Heart left ventricle (tissue), 16 donors: Measurements from ENCODE around the gene ATP6V0A1. TPM values are rescaled to one million over a fixed set of nuclear protein-coding genes. Genes with fewer than 3 reads are reported as not detected.
"Not testable (repeated sequence)": the region's sequence is repeated elsewhere in the genome, so short reads cannot be mapped to it uniquely, and the experiment has no call there.

Source experiments
- ATAC-seq, 4 donors: fragments of 200-7000 bp; cut with Tn5 transposase; one replicate each; pipeline ENCODE4 v1.9.1; 2020 to 2022; ENCODE audit warnings: moderate library complexity in 4 of 4, mild to moderate bottlenecking in 3 of 4, moderate number of reproducible peaks in 1 of 4
- DNase-seq, 5 donors: peaks; one replicate each; pipeline ENCODE4 v3.0.0-alpha.2; 2020
- H3K27ac ChIP-seq, 12 donors: fragments of 200-600 bp; sonication (generic) in 4 of 12; one replicate each; pipeline versions ENCODE4 v1.5.0 to v1.8.0; 2016 to 2022; ENCODE audit warnings: mild to moderate bottlenecking in 2 of 12
- H3K27me3 ChIP-seq, 9 donors: fragments of 200-600 bp; sonication (generic) in 2 of 9; one replicate each; pipeline versions ENCODE4 v1.5.1 to v1.8.0; 2016 to 2022; ENCODE audit warnings: mild to moderate bottlenecking in 3 of 9
- H3K36me3 ChIP-seq, 9 donors: fragments of 200-600 bp; sonication (generic) in 2 of 9; one replicate each; pipeline versions ENCODE4 v1.5.0 to v1.8.0; 2018 to 2022; ENCODE audit warnings: mild to moderate bottlenecking in 2 of 9
- H3K4me1 ChIP-seq, 12 donors: fragments of 200-600 bp; sonication (generic) in 4 of 12; one replicate each; pipeline versions ENCODE4 v1.5.0 to v1.8.0; 2016 to 2022; ENCODE audit warnings: mild to moderate bottlenecking in 3 of 12
- H3K4me3 ChIP-seq, 12 donors: fragments of 200-600 bp; sonication (generic) in 4 of 12; one replicate each; pipeline versions ENCODE4 v1.5.0 to v1.8.0; 2017 to 2022; ENCODE audit warnings: mild to moderate bottlenecking in 9 of 12, moderate library complexity in 4 of 12
- H3K9me3 ChIP-seq, 12 donors: fragments of 200-600 bp; sonication (generic) in 4 of 12; one replicate each; pipeline versions ENCODE4 v1.5.0 to v1.8.0; 2016 to 2022; ENCODE audit warnings: mild to moderate bottlenecking in 1 of 12
- CTCF ChIP-seq, 12 donors: fragments of 200-600 bp; sonication (generic) in 4 of 12; IDR thresholded peaks; one replicate each; pipeline versions ENCODE4 v1.5.0 to v1.8.0; 2018 to 2022; ENCODE audit warnings: antibody characterized with exemption in 12 of 12, mild to moderate bottlenecking in 5 of 12
- POLR2A ChIP-seq, 2 donors: fragments of 450-650 bp; IDR thresholded peaks; one replicate each; pipeline ENCODE4 v1.6.1; 2017; ENCODE audit warnings: antibody characterized with exemption in 2 of 2, mild to moderate bottlenecking in 2 of 2, moderate library complexity in 2 of 2
- WGBS, 4 donors: extraction: QIAGEN DNeasy Blood & Tissue Kit in 2 of 4; methylation state at CpG; one replicate each; pipeline versions ENCODE4 v1.1.5 to v1.1.7; 2013 to 2018; 5-methylcytosine and 5-hydroxymethylcytosine counted together
- intact Hi-C, 10 donors: fragments of 100-400 bp; cut with DNase I; formaldehyde crosslinking; loops; one replicate each; pipeline versions ENCODE4 v1.11.1 to v1.14.2; 2022
- polyA plus RNA-seq, 2 donors: library from polyadenylated mRNA; stranded (reverse); fragments of 200-250 nt; gene quantifications; one replicate each; pipeline ENCODE4 v1.2.3, GENCODE V29; 2013
- total RNA-seq, 9 donors: library from RNA; depleted of rRNA in 2 of 9; stranded (reverse); fragments of >200 nt in 2 of 9; fragmentation: NEBNext Ultra II Directional in 3 of 9; extraction: Animal tissue kit (Norgen Biotek cat#: 25700) in 3 of 9; gene quantifications; one replicate each; pipeline versions ENCODE4 v1.1.0 to v1.2.4, GENCODE V29; 2016 to 2023
- donor health status: ischemic (EF 13 %, LVEDD 7.1; RV severe dilation, severe dysfunction).
- donor health status: healthy with polysubstance abuse.
- donor health status: DM: no; HTN: yes; CAD: no.
- donor health status: DM: no; HTN: no; CAD: no.
- donor health status: ischemic (EF 25% LVEDD 6.9; RV normal size, moderate dysfunction).
- donor health status: ischemic (EF 25% LVEDD 5.7; RV mildly dilated, moderate dysfunction).
- donor health status: healthy.
- donor health status: DM: yes; HTN: yes; CAD: no.
- donor health status: ischemic (EF 35%, LVEDD 5.7; RV mildly dilated, moderate dysfunction).
- donor health status: nonischemic (EF 11% LVEDD 7.7; RV severe dilation, severe dysfunction).
- donor health status: DM: yes; HTN: yes; CAD: no.
- donor health status: PGD.
- donor health status: ischemic (EF 29% LVEDD 5.4; RV normal size, mild dysfunction).
- donor health status: nonischemic (EF 23%, LVEDD 6.1; RV moderate dilation, normal function).

The ATP6V0A1 gene
- total and polyA plus RNA-seq, 11 donors: 24.3 to 65.9 (median 35.9) TPM

DNA sequence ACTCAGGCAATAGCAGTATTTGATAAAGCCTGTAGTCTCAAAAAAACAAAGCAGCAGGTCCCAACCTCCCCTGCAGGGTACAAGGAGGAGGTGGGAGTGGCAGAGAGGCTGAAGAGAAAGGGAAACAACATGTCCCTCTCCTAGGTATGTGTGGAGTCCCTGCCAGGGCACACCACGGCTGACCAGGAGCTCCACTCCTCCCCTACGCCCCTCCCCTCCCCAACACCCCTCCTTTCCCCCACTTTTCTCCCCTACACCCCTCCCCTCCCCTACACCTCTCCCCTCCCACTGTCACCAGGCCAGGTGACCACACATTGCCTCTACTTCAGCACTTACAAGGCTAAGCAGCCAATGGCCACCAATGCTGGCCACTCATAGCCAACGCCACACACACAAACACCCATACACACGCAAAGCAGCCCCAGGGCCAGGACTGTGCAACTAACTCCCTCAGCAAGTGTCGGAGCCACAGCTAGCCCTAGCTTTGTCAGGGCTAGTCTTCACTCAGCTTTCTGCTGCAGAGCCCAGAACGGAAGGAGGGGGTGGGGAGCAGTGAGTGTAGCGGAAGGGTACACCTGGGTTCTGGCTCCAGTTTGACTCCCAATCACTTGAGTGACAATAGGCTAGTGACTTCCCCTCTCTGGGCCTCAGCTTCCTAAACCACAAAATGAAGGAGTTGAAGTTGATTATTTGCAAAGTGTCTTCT is 43.8 kb upstream of the ATP6V0A1 start:
- Histone ChIP-seq H3K4me3 (peak overlapping the region in 9 of 12 donors; percentile 8 to 31 (median 14)), H3K4me1 (peaks cover 20 to 100% (median 93%) of the 10 kb centered on the region in 12 donors), H3K27ac (peak overlapping the region; percentile 16 to 100 (median 68)), H3K36me3 (peaks cover 0 to 23% (median 0%) of the 10 kb centered on the region in 9 donors), H3K27me3 (no peaks in the 10 kb centered on the region), H3K9me3 (no peaks in the 10 kb centered on the region)
- peak in 3 of 4 donors; percentile 28 to 62 (median 38) for ATAC-seq
- intact Hi-C loops: no loop called here
- WGBS, 4 donors: 44 to 62% (median 50%) methylated on average over 7 of the region's 7 CpGs
- TF ChIP-seq POLR2A (IDR thresholded peaks at IDR 0.05) (no peak), CTCF (IDR thresholded peaks at IDR 0.05) (no peak)
- DNase-seq: peak in 4 of 5 donors; percentile 37 to 61 (median 56)

DNA sequence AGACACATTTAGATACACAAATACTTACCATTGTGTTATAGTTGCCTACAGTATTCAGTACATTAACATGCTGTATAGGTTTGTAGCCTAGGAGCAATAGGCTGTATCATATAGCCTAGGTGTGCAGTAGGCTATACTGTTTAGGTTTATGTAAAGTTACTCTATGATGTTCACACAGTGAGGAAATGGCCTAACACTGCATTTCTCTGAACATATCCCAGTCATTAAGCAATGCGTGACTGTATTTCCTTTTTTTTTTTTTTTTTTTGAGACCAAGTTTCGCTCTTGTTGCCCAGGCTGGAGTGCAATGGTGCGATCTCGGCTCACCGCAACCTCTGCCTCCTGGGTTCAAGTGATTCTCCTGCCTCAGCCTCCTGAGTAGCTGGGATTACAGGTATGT is 40.7 kb upstream of the ATP6V0A1 start:
- Histone ChIP-seq H3K27ac (peak overlapping the region in 10 of 12 donors; percentile 11 to 100 (median 89)), H3K4me1 (peaks cover 13 to 91% (median 77%) of the 10 kb centered on the region in 12 donors), H3K27me3 (peaks cover 0 to 22% (median 0%) of the 10 kb centered on the region in 9 donors), H3K4me3 (peak overlapping the region in 5 of 12 donors; percentile 12 to 94 (median 71)), H3K36me3 (peaks cover 0 to 16% (median 2%) of the 10 kb centered on the region in 9 donors)
- intact Hi-C loops, H3K9me3 ChIP-seq, ATAC-seq, DNase-seq: not testable (repeated sequence)
- 44 to 74% (median 60%) methylated on average over 5 of the region's 5 CpGs for WGBS, 4 donors

GRCh38 chr17:42421136-42421506 is 37.6 kb upstream of the ATP6V0A1 start:
- intact Hi-C loops: loop anchor here in 9 of 10 donors (5.0 to 10.0 kb wide), 4 partner anchors 36 to 104 kb away; partner anchors contain the start of gene ATP6V0A1 (in 7 of the 9)
- no peaks in the 10 kb centered on the region for H3K9me3 ChIP-seq
- H3K27ac ChIP-seq: peak overlapping the region; percentile 93 to 100 (median 99)
- TF ChIP-seq POLR2A (IDR thresholded peaks at IDR 0.05) (no peak), CTCF (IDR thresholded peaks at IDR 0.05) (no peak)
- 1 to 6% (median 5%) methylated on average over 5 to 6 of the region's 6 CpGs for WGBS, 4 donors
- peaks cover 6 to 71% (median 54%) of the 10 kb centered on the region in 12 donors for H3K4me1 ChIP-seq
- peaks cover 0 to 31% (median 0%) of the 10 kb centered on the region in 9 donors for H3K27me3 ChIP-seq
- DNase-seq: no peak
- no peak for ATAC-seq
- peaks cover 0 to 16% (median 2%) of the 10 kb centered on the region in 9 donors for H3K36me3 ChIP-seq
- peak overlapping the region; percentile 71 to 100 (median 92) for H3K4me3 ChIP-seq

DNA sequence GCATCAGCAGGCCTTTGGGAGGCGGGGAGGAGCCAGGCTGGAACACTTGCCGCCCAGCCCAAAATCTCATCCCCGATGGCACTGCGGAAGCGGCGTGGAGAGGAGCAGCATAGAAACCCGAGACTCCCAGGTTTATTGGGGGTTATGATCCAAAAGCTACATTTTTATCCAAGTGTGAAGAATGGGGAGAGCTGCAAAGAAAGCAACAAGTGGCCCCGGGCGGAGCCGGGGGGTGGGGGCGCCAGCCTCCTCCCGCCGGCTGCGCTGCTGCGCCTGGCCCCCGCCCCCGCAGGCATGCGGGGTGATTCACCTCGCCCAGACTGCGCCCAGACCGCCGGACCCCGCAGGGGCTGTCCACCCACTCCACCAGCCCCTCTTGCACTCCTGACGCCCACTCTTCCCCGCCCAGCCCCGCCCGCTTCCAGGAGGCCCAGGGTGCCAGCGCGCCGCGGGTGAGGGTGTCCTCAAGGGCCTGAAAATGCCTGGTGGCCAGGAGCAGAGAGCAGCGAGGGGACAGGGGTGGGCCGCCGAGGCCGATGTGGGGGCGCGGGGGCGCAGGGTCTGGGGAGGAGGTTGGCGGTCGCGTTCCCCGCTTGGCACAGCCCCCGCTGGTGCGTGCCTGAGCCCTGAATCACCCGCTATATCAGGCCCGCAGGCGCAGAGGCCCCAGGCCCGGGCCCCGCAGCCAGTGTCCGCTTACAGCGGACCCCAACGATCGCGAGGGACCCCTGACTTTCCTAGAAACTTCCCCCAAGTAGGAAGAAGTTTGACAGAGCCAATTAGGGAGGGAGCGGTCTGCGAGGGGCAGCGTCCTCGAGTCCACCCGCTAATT is 37.0 kb upstream of the ATP6V0A1 start:
- peaks cover 6 to 65% (median 49%) of the 10 kb centered on the region in 12 donors for H3K4me1 ChIP-seq
- H3K36me3 ChIP-seq: peaks cover 0 to 16% (median 2%) of the 10 kb centered on the region in 9 donors
- H3K9me3 ChIP-seq: no peaks in the 10 kb centered on the region
- H3K27me3 ChIP-seq: peaks cover 0 to 31% (median 0%) of the 10 kb centered on the region in 9 donors
- ATAC-seq (peak in 3 of 4 donors; percentile 39 to 68 (median 57)), DNase-seq (peak; percentile 59 to 78 (median 65))
- peak overlapping the region; percentile 93 to 100 (median 99) for H3K27ac ChIP-seq
- 0 to 1% (median 1%) methylated on average over 30 to 59 of the region's 59 CpGs for WGBS, 4 donors
- intact Hi-C loops: loop anchor here in 9 of 10 donors (2.0 to 10.0 kb wide), 6 partner anchors 13 to 103 kb away; partner anchors contain the start of gene ATP6V0A1 (in 7 of the 9)
- TF ChIP-seq CTCF (IDR thresholded peaks at IDR 0.05): no peak
- TF ChIP-seq POLR2A (IDR thresholded peaks at IDR 0.05): no peak
- H3K4me3 ChIP-seq: peak overlapping the region; percentile 71 to 100 (median 92)
